GM12878 (cell line): ENCODE results near the gene PTPRN2.

Experiments used
- CBX5 ChIP-seq: sonication (generic); IDR thresholded peaks from 2 replicates; pipeline ENCODE4 v1.6.1; 2016; ENCODE audit warnings: low read depth, moderate library complexity, mild to moderate bottlenecking, inconsistent platforms
- CTCF ChIP-seq, 3 experiments: IDR thresholded peaks in 2 of 3; conservative IDR thresholded peaks in 1 of 3; 2 replicates each; pipeline ENCODE4 v1.5.1; 2011; ENCODE audit warnings: low read depth in 3 of 3, low read length in 3 of 3, mild to moderate bottlenecking in 3 of 3, control low read depth in 2 of 3, moderate library complexity in 2 of 3, inconsistent platforms in 1 of 3, mixed read lengths in 1 of 3; ENCODE audit not compliant: control insufficient read depth in 2 of 3, insufficient read depth in 1 of 3; ENCODE audit errors: extremely low read depth in 1 of 3
- EP300 ChIP-seq, 2 experiments: fragments of 150-350 bp in 1 of 2; IDR thresholded peaks; 2 replicates each; pipeline ENCODE4 v1.6.1; 2011 to 2012; ENCODE audit warnings: low read depth in 2 of 2, low read length in 2 of 2, borderline replicate concordance in 1 of 2, improper control_type of control experiment in 1 of 2, inconsistent platforms in 1 of 2; ENCODE audit not compliant: control insufficient read depth in 1 of 2
- FOXK2 ChIP-seq: fragments of 450-650 bp; IDR thresholded peaks from 2 replicates; pipeline ENCODE4 v1.6.1; 2017; ENCODE audit warnings: mild to moderate bottlenecking, moderate library complexity
- POLR2A ChIP-seq: IDR thresholded peaks from 2 replicates; pipeline ENCODE4 v1.6.1; 2011; ENCODE audit warnings: low read depth, mild to moderate bottlenecking, low read length
- POLR2AphosphoS5 ChIP-seq: IDR thresholded peaks from 2 replicates; pipeline ENCODE4 v1.6.1; 2011; ENCODE audit warnings: mild to moderate bottlenecking, low read length, inconsistent platforms
- SIN3A ChIP-seq: IDR thresholded peaks from 2 replicates; pipeline ENCODE4 v1.6.1; 2012; ENCODE audit warnings: low read depth, low read length, improper control_type of control experiment
- SP1 ChIP-seq: IDR thresholded peaks from one replicate; pipeline ENCODE4 v1.6.1; 2011; ENCODE audit warnings: low read depth, low read length
- SRF ChIP-seq, 2 experiments: IDR thresholded peaks; 2 replicates each; pipeline ENCODE4 v1.6.1; 2011; ENCODE audit warnings: low read depth in 2 of 2, low read length in 2 of 2, mild to moderate bottlenecking in 1 of 2, moderate library complexity in 1 of 2
- YY1 ChIP-seq: IDR thresholded peaks from 2 replicates; pipeline ENCODE4 v1.6.1; 2011; ENCODE audit warnings: low read depth, mild to moderate bottlenecking, low read length
- ZBTB40 ChIP-seq: fragments of 450-650 bp; IDR thresholded peaks from 2 replicates; pipeline ENCODE4 v1.6.1; 2016; ENCODE audit warnings: mild to moderate bottlenecking, moderate library complexity, borderline replicate concordance
- ZNF217 ChIP-seq: fragments of 450-650 bp; IDR thresholded peaks from 2 replicates; pipeline ENCODE4 v1.6.1; 2017; ENCODE audit warnings: antibody characterized with exemption, mild to moderate bottlenecking
- ZNF274 ChIP-seq: IDR thresholded peaks from one replicate; pipeline ENCODE4 v1.8.0; 2011; ENCODE audit not compliant: insufficient read length, insufficient read depth
- TF ChIP-seq, protein P1 (sequence below): fragments of 450-650 bp; IDR thresholded peaks from 2 replicates; pipeline ENCODE4 v1.6.1; 2017; ENCODE audit warnings: mild to moderate bottlenecking, moderate library complexity

- no peak for TF ChIP-seq EP300 (IDR thresholded peaks at IDR 0.05; ENCODE audit: borderline replicate concordance in 1 of 2, control insufficient read depth in 1 of 2, low read depth in 2 of 2, low read length in 2 of 2)
- TF ChIP-seq POLR2AphosphoS5 = no peak
- no peak for TF ChIP-seq CTCF (IDR thresholded peaks at IDR 0.05 in 2 of 3, conservative IDR thresholded peaks at IDR 0.05 in 1 of 3; ENCODE audit: control insufficient read depth in 2 of 3, extremely low read depth in 1 of 3, insufficient read depth in 1 of 3, low read depth in 3 of 3, low read length in 3 of 3)
- no peak for TF ChIP-seq ZNF217
- no peak for TF ChIP-seq CBX5
- TF ChIP-seq POLR2A = no peak
- TF ChIP-seq SP1 = no peak
- TF ChIP-seq SIN3A = no peak
- TF ChIP-seq YY1 = no peak
- TF ChIP-seq ZNF274 = no peak
- no peak for TF ChIP-seq SRF (IDR thresholded peaks at IDR 0.05; ENCODE audit: low read depth in 2 of 2, low read length in 2 of 2)
- no peak for TF ChIP-seq FOXK2
- no peak for TF ChIP-seq ZBTB40
- TF ChIP-seq, protein P1, sequence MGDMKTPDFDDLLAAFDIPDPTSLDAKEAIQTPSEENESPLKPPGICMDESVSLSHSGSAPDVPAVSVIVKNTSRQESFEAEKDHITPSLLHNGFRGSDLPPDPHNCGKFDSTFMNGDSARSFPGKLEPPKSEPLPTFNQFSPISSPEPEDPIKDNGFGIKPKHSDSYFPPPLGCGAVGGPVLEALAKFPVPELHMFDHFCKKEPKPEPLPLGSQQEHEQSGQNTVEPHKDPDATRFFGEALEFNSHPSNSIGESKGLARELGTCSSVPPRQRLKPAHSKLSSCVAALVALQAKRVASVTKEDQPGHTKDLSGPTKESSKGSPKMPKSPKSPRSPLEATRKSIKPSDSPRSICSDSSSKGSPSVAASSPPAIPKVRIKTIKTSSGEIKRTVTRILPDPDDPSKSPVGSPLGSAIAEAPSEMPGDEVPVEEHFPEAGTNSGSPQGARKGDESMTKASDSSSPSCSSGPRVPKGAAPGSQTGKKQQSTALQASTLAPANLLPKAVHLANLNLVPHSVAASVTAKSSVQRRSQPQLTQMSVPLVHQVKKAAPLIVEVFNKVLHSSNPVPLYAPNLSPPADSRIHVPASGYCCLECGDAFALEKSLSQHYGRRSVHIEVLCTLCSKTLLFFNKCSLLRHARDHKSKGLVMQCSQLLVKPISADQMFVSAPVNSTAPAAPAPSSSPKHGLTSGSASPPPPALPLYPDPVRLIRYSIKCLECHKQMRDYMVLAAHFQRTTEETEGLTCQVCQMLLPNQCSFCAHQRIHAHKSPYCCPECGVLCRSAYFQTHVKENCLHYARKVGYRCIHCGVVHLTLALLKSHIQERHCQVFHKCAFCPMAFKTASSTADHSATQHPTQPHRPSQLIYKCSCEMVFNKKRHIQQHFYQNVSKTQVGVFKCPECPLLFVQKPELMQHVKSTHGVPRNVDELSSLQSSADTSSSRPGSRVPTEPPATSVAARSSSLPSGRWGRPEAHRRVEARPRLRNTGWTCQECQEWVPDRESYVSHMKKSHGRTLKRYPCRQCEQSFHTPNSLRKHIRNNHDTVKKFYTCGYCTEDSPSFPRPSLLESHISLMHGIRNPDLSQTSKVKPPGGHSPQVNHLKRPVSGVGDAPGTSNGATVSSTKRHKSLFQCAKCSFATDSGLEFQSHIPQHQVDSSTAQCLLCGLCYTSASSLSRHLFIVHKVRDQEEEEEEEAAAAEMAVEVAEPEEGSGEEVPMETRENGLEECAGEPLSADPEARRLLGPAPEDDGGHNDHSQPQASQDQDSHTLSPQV = no peak
These were observed 138.4 kb downstream of the PTPRN2 start for GRCh38 chr7:158449266-158449665.
